SU-DHL-6 (cell line): ENCODE results near the gene ZBP1.

Experiments used
- H2AFZ ChIP-seq: fragments of 200-600 bp; sonication (generic); 2 replicates; pipeline ENCODE4 v1.6.1; 2014; ENCODE audit warnings: low read depth, mild to moderate bottlenecking, moderate library complexity, mixed read lengths, antibody characterized with exemption, low read length; ENCODE audit not compliant: severe bottlenecking
- H3F3A ChIP-seq: fragments of 200-600 bp; shearing (Covaris generic); 2 replicates; pipeline ENCODE4 v1.6.0; 2016; ENCODE audit warnings: antibody characterized with exemption, mild to moderate bottlenecking; ENCODE audit not compliant: insufficient read depth
- H3K27ac ChIP-seq: fragments of 200-600 bp; sonication (generic); 2 replicates; pipeline ENCODE4 v1.5.1; 2016; ENCODE audit warnings: low read depth, mild to moderate bottlenecking, low read length, moderate library complexity, mixed read lengths
- H3K27me3 ChIP-seq: fragments of 200-600 bp; sonication (generic), shearing (Covaris generic); 2 replicates; pipeline ENCODE4 v1.6.0; 2014; ENCODE audit warnings: mild to moderate bottlenecking, low read length
- H3K36me3 ChIP-seq: fragments of 200-600 bp; sonication (generic); 2 replicates; pipeline ENCODE4 v1.6.1; 2014; ENCODE audit warnings: mild to moderate bottlenecking, low read length, mixed read lengths
- H3K4me2 ChIP-seq: fragments of 300-600, 200-600 bp; shearing (Covaris generic), sonication (generic); 2 replicates; pipeline ENCODE4 v1.6.0; 2014; ENCODE audit warnings: low read length, low read depth, mild to moderate bottlenecking; ENCODE audit not compliant: poor library complexity, severe bottlenecking
- H3K4me3 ChIP-seq: fragments of 200-600 bp; sonication (generic); 2 replicates; pipeline ENCODE4 v1.5.1; 2014; ENCODE audit warnings: antibody characterized with exemption, low read length, mild to moderate bottlenecking, mixed read lengths; ENCODE audit not compliant: insufficient read depth, poor library complexity, severe bottlenecking
- H3K79me2 ChIP-seq: fragments of 200-600 bp; sonication (generic); 2 replicates; pipeline ENCODE4 v1.6.1; 2014; ENCODE audit warnings: mild to moderate bottlenecking, low read length, moderate library complexity; ENCODE audit not compliant: insufficient read depth
- H3K9ac ChIP-seq: fragments of 200-600 bp; sonication (generic); 2 replicates; pipeline ENCODE4 v1.7.0; 2014; ENCODE audit warnings: mild to moderate bottlenecking, low read length
- H3K9me2 ChIP-seq: fragments of 200-600 bp; sonication (generic); replicated peaks from 2 replicates; pipeline ENCODE4 v1.6.1; 2014; ENCODE audit warnings: low read length; ENCODE audit not compliant: insufficient read depth
- H3K9me3 ChIP-seq: fragments of 200-600 bp; sonication (generic); 2 replicates; pipeline ENCODE4 v1.6.1; 2014; ENCODE audit warnings: low read length, mixed read lengths; ENCODE audit not compliant: insufficient read depth
- H4K20me1 ChIP-seq: fragments of 200-600 bp; sonication (generic); 2 replicates; pipeline ENCODE4 v1.6.1; 2014; ENCODE audit warnings: low read depth, mild to moderate bottlenecking, antibody characterized with exemption, low read length, moderate library complexity, mixed read lengths
- CTCF ChIP-seq: fragments of 200-600 bp; sonication (generic); IDR thresholded peaks from one replicate; pipeline ENCODE4 v1.5.1; 2017; ENCODE audit warnings: antibody characterized with exemption, mild to moderate bottlenecking, low read length, moderate library complexity; ENCODE audit not compliant: insufficient read depth, poor library complexity, severe bottlenecking
- EZH2phosphoT487 ChIP-seq: fragments of 200-600 bp; sonication (generic), shearing (Covaris generic); conservative IDR thresholded peaks from 2 replicates; pipeline ENCODE4 v1.6.1; 2018; ENCODE audit warnings: mild to moderate bottlenecking, antibody characterized with exemption, low read length, moderate library complexity, mixed read lengths

Gene ZBP1

GRCh38 chr20:57616143-57616951 lies 3.9 kb downstream of the ZBP1 start:
- Histone ChIP-seq H3K4me3 (no peak overlapping the region), H3K79me2 (no peaks in the 10 kb centered on the region), H3K9me3 (no peaks in the 10 kb centered on the region), H3K4me2 (no peak overlapping the region), H3K9ac (no peak overlapping the region), H3F3A (peaks cover 24% of the 10 kb centered on the region), H3K27ac (no peak overlapping the region), H2AFZ (no peak overlapping the region), H3K36me3 (no peaks in the 10 kb centered on the region), H3K9me2 (no peaks in the 10 kb centered on the region), H4K20me1 (no peaks in the 10 kb centered on the region), H3K27me3 (no peaks in the 10 kb centered on the region; the same call in 1 of the 2 replicates)
- no peak for TF ChIP-seq EZH2phosphoT487
- no peak for TF ChIP-seq CTCF

GRCh38 chr20:57615445-57615811 lies 4.8 kb downstream of the ZBP1 start:
- Histone ChIP-seq H3K9me2 (no peaks in the 10 kb centered on the region), H3K36me3 (no peaks in the 10 kb centered on the region), H3K9me3 (no peaks in the 10 kb centered on the region), H3K27me3 (no peaks in the 10 kb centered on the region), H3K4me3 (no peak overlapping the region), H3K79me2 (no peaks in the 10 kb centered on the region), H3K4me2 (no peak overlapping the region), H3K27ac (no peak overlapping the region), H4K20me1 (no peaks in the 10 kb centered on the region), H2AFZ (no peak overlapping the region), H3K9ac (no peak overlapping the region), H3F3A (peaks cover 20% of the 10 kb centered on the region)
- TF ChIP-seq CTCF = no peak
- TF ChIP-seq EZH2phosphoT487 = no peak

GRCh38 chr20:57614490-57615444 lies 5.5 kb downstream of the ZBP1 start:
- H4K20me1 ChIP-seq = no peaks in the 10 kb centered on the region
- TF ChIP-seq CTCF (no peak), EZH2phosphoT487 (no peak)

More at GRCh38 chr20:57614490-57615444, 5.5 kb downstream of the ZBP1 start:
- no peak overlapping the region for H3K4me3 ChIP-seq
- no peak overlapping the region for H3K9ac ChIP-seq
- H3K36me3 ChIP-seq = no peaks in the 10 kb centered on the region
- no peak overlapping the region for H3K27ac ChIP-seq
- no peaks in the 10 kb centered on the region for H3K9me3 ChIP-seq
- H3F3A ChIP-seq = peaks cover 13% of the 10 kb centered on the region
- H3K4me2 ChIP-seq = no peak overlapping the region
- no peaks in the 10 kb centered on the region for H3K79me2 ChIP-seq
- H3K9me2 ChIP-seq = no peaks in the 10 kb centered on the region
- no peaks in the 10 kb centered on the region for H3K27me3 ChIP-seq
- H2AFZ ChIP-seq = no peak overlapping the region
